GM21528 (cell line): Measurements from ENCODE around the gene ZNRF4.
"Not testable (repeated sequence)": the region's sequence is repeated elsewhere in the genome, so short reads cannot be mapped to it uniquely, and the experiment has no call there.

Source experiments
- ATAC-seq: cut with Tn5 transposase; IDR thresholded peaks from one replicate; pipeline ENCODE4 v1.9.1; 2021; ENCODE audit warnings: mild to moderate bottlenecking, moderate library complexity; ENCODE audit not compliant: unreplicated experiment, low FRiP score

Gene ZNRF4

GRCh38 chr19:5455367-5456129, at the start of gene ZNRF4:
Gene ZNRF4 (plus strand): TSS chr19:5455417. CDS start chr19:5455492, 75 bp downstream.
- ATAC-seq = no peak

- ATAC-seq = not testable (repeated sequence)
Measured at GRCh38 chr19:5406198-5406597, 49.0 kb upstream of the ZNRF4 start.

GRCh38 chr19:5406816-5407215, 48.4 kb upstream of the ZNRF4 start:
- no peak for ATAC-seq

- ATAC-seq = no peak
Measured at GRCh38 chr19:5407356-5407755, 47.9 kb upstream of the ZNRF4 start.

GRCh38 chr19:5417495-5418436, 37.5 kb upstream of the ZNRF4 start:
- ATAC-seq = no peak

- no peak for ATAC-seq
Measured at GRCh38 chr19:5418677-5419076, 36.5 kb upstream of the ZNRF4 start.

- ATAC-seq = no peak
Measured at GRCh38 chr19:5420953-5421352, 34.3 kb upstream of the ZNRF4 start.

- no peak for ATAC-seq
Measured at GRCh38 chr19:5423567-5424125, 31.6 kb upstream of the ZNRF4 start.

GRCh38 chr19:5424192-5424973, 30.8 kb upstream of the ZNRF4 start:
- no peak for ATAC-seq

GRCh38 chr19:5425260-5425659, 30.0 kb upstream of the ZNRF4 start:
- no peak for ATAC-seq

- no peak for ATAC-seq
Measured at GRCh38 chr19:5430237-5430636, 25.0 kb upstream of the ZNRF4 start.

GRCh38 chr19:5432687-5433086, 22.5 kb upstream of the ZNRF4 start:
- ATAC-seq = no peak

GRCh38 chr19:5434351-5434917, 20.8 kb upstream of the ZNRF4 start:
- no peak for ATAC-seq

- no peak for ATAC-seq
Measured at GRCh38 chr19:5434970-5435641, 20.1 kb upstream of the ZNRF4 start.

- no peak for ATAC-seq
Measured at GRCh38 chr19:5435642-5436017, 19.6 kb upstream of the ZNRF4 start.

- no peak for ATAC-seq
Measured at GRCh38 chr19:5436106-5436947, 18.9 kb upstream of the ZNRF4 start.

GRCh38 chr19:5436948-5437306, 18.3 kb upstream of the ZNRF4 start:
- no peak for ATAC-seq

- not testable (repeated sequence) for ATAC-seq
Measured at GRCh38 chr19:5438756-5439155, 16.5 kb upstream of the ZNRF4 start.

- ATAC-seq = no peak
Measured at GRCh38 chr19:5439452-5439851, 15.8 kb upstream of the ZNRF4 start.
